ENCODE measurements around the gene DEK.

The DEK gene

GRCh38 chr6:18189196-18189595 is 75.1 kb downstream of the DEK start:
- peaks cover 3% of the 10 kb centered on the region; the same call in 1 of the 2 replicates for H3K36me3 ChIP-seq (ENCODE audit: control insufficient read depth, low read length)
- TF ChIP-seq EZH2phosphoT487 (IDR thresholded peaks at IDR 0.05; ENCODE audit: borderline replicate concordance, low read length): no peak

GRCh38 chr6:18187701-18188100 is 76.6 kb downstream of the DEK start:
- TF ChIP-seq, protein P1, sequence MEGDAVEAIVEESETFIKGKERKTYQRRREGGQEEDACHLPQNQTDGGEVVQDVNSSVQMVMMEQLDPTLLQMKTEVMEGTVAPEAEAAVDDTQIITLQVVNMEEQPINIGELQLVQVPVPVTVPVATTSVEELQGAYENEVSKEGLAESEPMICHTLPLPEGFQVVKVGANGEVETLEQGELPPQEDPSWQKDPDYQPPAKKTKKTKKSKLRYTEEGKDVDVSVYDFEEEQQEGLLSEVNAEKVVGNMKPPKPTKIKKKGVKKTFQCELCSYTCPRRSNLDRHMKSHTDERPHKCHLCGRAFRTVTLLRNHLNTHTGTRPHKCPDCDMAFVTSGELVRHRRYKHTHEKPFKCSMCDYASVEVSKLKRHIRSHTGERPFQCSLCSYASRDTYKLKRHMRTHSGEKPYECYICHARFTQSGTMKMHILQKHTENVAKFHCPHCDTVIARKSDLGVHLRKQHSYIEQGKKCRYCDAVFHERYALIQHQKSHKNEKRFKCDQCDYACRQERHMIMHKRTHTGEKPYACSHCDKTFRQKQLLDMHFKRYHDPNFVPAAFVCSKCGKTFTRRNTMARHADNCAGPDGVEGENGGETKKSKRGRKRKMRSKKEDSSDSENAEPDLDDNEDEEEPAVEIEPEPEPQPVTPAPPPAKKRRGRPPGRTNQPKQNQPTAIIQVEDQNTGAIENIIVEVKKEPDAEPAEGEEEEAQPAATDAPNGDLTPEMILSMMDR (IDR thresholded peaks at IDR 0.05; ENCODE audit: low read depth, low read length, poor library complexity, severe bottlenecking): no peak
- TF ChIP-seq EZH2phosphoT487 (IDR thresholded peaks at IDR 0.05; ENCODE audit: borderline replicate concordance, low read length): no peak
- Histone ChIP-seq H3K4me2 (ENCODE audit: low read length) (no peak overlapping the region), H3K9me2 (replicated peaks; ENCODE audit: control insufficient read depth, low read length) (no peaks in the 10 kb centered on the region), H3K9me3 (ENCODE audit: control insufficient read depth, insufficient read depth, low read length) (no peaks in the 10 kb centered on the region), H3K4me3 (ENCODE audit: low read length) (no peak overlapping the region), H4K20me1 (ENCODE audit: control insufficient read depth, insufficient read depth, low read depth, low read length) (no peaks in the 10 kb centered on the region), H3K27me3 (ENCODE audit: control insufficient read depth, low read length) (no peaks in the 10 kb centered on the region), H3K79me2 (ENCODE audit: control insufficient read depth, low read length) (no peaks in the 10 kb centered on the region), H3K36me3 (ENCODE audit: control insufficient read depth, low read length) (peaks cover 3% of the 10 kb centered on the region; the same call in 1 of the 2 replicates), H3F3A (ENCODE audit: control insufficient read depth, insufficient read depth) (no peaks in the 10 kb centered on the region), H3K4me1 (ENCODE audit: control insufficient read depth, low read length) (peaks cover 10% of the 10 kb centered on the region), H3K27ac (ENCODE audit: low read depth, low read length) (no peak overlapping the region)

More at GRCh38 chr6:18189196-18189595, 75.1 kb downstream of the DEK start:
- Histone ChIP-seq H3K79me2 (ENCODE audit: control insufficient read depth, low read length) (no peaks in the 10 kb centered on the region), H3K4me2 (ENCODE audit: low read length) (no peak overlapping the region), H3K27ac (ENCODE audit: low read depth, low read length) (no peak overlapping the region), H3F3A (ENCODE audit: control insufficient read depth, insufficient read depth) (no peaks in the 10 kb centered on the region), H3K27me3 (ENCODE audit: control insufficient read depth, low read length) (no peaks in the 10 kb centered on the region), H3K9me2 (replicated peaks; ENCODE audit: control insufficient read depth, low read length) (no peaks in the 10 kb centered on the region), H3K9me3 (ENCODE audit: control insufficient read depth, insufficient read depth, low read length) (no peaks in the 10 kb centered on the region), H3K4me1 (ENCODE audit: control insufficient read depth, low read length) (peaks cover 10% of the 10 kb centered on the region), H3K4me3 (ENCODE audit: low read length) (no peak overlapping the region), H4K20me1 (ENCODE audit: control insufficient read depth, insufficient read depth, low read depth, low read length) (no peaks in the 10 kb centered on the region)

DNA sequence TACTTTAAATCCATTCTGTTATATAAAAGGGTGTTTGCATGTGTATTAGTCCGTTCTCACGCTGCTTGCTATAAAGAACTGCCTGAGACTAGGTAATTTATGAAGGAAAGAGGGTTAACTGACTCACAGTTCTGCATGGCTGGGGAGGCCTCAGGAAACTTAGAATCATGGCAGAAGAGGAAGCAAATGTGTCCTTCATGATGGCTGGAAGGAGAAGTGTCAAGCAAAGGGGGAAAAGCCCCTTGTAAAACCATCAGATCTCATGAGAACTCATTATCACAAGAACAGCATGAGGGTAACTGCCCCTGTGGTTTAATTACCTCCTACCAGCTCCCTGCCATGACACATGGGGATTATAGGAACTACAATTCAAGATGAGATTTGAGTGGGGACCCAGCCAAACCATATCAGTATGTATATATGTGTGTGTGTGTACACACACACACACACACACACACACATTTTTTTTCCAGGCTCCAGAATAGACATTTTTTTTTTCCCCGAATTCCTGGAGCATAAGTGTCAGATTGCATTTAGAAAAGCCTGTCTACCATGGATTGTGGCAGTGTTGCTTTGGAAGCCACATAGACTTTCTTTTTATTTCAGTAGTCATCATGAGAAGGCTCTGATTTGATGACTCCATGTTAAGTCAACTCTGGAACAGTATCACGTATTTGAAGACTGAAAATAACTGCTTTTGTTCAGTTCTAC is 77.6 kb downstream of the DEK start:
- Histone ChIP-seq H3K9me3 (ENCODE audit: control insufficient read depth, insufficient read depth, low read length) (no peaks in the 10 kb centered on the region), H3K9me2 (replicated peaks; ENCODE audit: control insufficient read depth, low read length) (no peaks in the 10 kb centered on the region), H3K4me2 (ENCODE audit: low read length) (no peak overlapping the region), H3K4me1 (ENCODE audit: control insufficient read depth, low read length) (peaks cover 10% of the 10 kb centered on the region), H4K20me1 (ENCODE audit: control insufficient read depth, insufficient read depth, low read depth, low read length) (no peaks in the 10 kb centered on the region), H3K27me3 (ENCODE audit: control insufficient read depth, low read length) (no peaks in the 10 kb centered on the region), H3K27ac (ENCODE audit: low read depth, low read length) (no peak overlapping the region), H3F3A (ENCODE audit: control insufficient read depth, insufficient read depth) (no peaks in the 10 kb centered on the region), H3K4me3 (ENCODE audit: low read length) (no peak overlapping the region), H3K79me2 (ENCODE audit: control insufficient read depth, low read length) (no peaks in the 10 kb centered on the region), H3K36me3 (ENCODE audit: control insufficient read depth, low read length) (peaks cover 3% of the 10 kb centered on the region; the same call in 1 of the 2 replicates)
- TF ChIP-seq, protein P1 (IDR thresholded peaks at IDR 0.05; ENCODE audit: low read depth, low read length, poor library complexity, severe bottlenecking): no peak
- TF ChIP-seq EZH2phosphoT487 (IDR thresholded peaks at IDR 0.05; ENCODE audit: borderline replicate concordance, low read length): no peak

- Histone ChIP-seq H3K4me3 (ENCODE audit: low read length) (no peak overlapping the region), H3F3A (ENCODE audit: control insufficient read depth, insufficient read depth) (no peaks in the 10 kb centered on the region), H3K27ac (ENCODE audit: low read depth, low read length) (no peak overlapping the region), H3K9me3 (ENCODE audit: control insufficient read depth, insufficient read depth, low read length) (no peaks in the 10 kb centered on the region), H3K4me1 (ENCODE audit: control insufficient read depth, low read length) (peaks cover 10% of the 10 kb centered on the region), H3K36me3 (ENCODE audit: control insufficient read depth, low read length) (peaks cover 3% of the 10 kb centered on the region; the same call in 1 of the 2 replicates), H3K79me2 (ENCODE audit: control insufficient read depth, low read length) (no peaks in the 10 kb centered on the region), H3K4me2 (ENCODE audit: low read length) (no peak overlapping the region), H3K9me2 (replicated peaks; ENCODE audit: control insufficient read depth, low read length) (no peaks in the 10 kb centered on the region), H4K20me1 (ENCODE audit: control insufficient read depth, insufficient read depth, low read depth, low read length) (no peaks in the 10 kb centered on the region), H3K27me3 (ENCODE audit: control insufficient read depth, low read length) (no peaks in the 10 kb centered on the region)
- TF ChIP-seq EZH2phosphoT487 (IDR thresholded peaks at IDR 0.05; ENCODE audit: borderline replicate concordance, low read length): no peak
- TF ChIP-seq, protein P1 (IDR thresholded peaks at IDR 0.05; ENCODE audit: low read depth, low read length, poor library complexity, severe bottlenecking): no peak
Measured at GRCh38 chr6:18186033-18186432, 78.3 kb downstream of the DEK start.

Measured in DOHH2 (cell line).